Left ventricle myocardium superior (tissue), 1 donor: Measurements from ENCODE around the gene DPP8. TPM values are rescaled to one million over a fixed set of nuclear protein-coding genes. Genes with fewer than 3 reads are reported as not detected.

Experiments
- ATAC-seq: fragments of 200-7000 bp; cut with Tn5 transposase; one replicate; pipeline ENCODE4 v1.9.1; 2020; ENCODE audit warnings: mild to moderate bottlenecking, moderate library complexity
- DNase-seq: peaks from one replicate; pipeline ENCODE4 v3.0.0-alpha.2; 2020
- intact Hi-C: fragments of 100-400 bp; cut with micrococcal nuclease; formaldehyde crosslinking; loops from one replicate; pipeline ENCODE4 v1.11.0; 2022
- total RNA-seq: library from RNA; stranded (reverse); fragmentation: NEBNext Ultra II Directional; extraction: Animal tissue kit (Norgen Biotek cat#: 25700); gene quantifications from one replicate; pipeline ENCODE4 v1.2.1, GENCODE V29; 2021
- donor health status: DM: no; HTN: yes; CAD: no; lungs with severe emphysema.

DPP8 gene
- total RNA-seq, 1 donor from 2014 or later = 36.5 TPM

DNA sequence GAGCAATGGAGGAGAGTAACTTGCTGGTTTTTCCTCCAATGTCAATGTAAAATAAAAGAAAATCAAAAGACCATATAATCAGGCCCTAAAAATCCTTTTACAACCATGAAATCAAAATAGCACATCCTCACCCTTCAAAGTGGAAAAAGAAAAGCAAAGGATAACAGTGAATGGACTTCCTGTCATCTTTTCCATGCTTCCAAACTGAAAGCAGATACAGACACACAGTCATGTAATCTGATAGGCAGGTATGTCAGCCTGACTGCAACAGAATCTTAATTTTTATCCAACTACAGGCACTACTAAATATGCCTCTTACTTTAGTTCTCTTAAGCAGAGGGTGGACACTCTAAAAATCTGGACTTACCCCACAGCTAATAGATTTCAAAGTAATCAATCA lies 66.9 kb downstream of the DPP8 start:
- DNase-seq = no peak
- intact Hi-C loops = no loop called here
- no peak for ATAC-seq

- ATAC-seq = no peak
- DNase-seq = no peak
- intact Hi-C loops = no loop called here
Observed at GRCh38 chr15:65447145-65447544, 70.3 kb downstream of the DPP8 start.

- no peak for ATAC-seq
- intact Hi-C loops = no loop called here
- DNase-seq = no peak
Observed at GRCh38 chr15:65434201-65434600, 83.3 kb downstream of the DPP8 start.

- ATAC-seq = no peak
- intact Hi-C loops = no loop called here
Observed at GRCh38 chr15:65431731-65432130, 85.8 kb downstream of the DPP8 start.

DNA sequence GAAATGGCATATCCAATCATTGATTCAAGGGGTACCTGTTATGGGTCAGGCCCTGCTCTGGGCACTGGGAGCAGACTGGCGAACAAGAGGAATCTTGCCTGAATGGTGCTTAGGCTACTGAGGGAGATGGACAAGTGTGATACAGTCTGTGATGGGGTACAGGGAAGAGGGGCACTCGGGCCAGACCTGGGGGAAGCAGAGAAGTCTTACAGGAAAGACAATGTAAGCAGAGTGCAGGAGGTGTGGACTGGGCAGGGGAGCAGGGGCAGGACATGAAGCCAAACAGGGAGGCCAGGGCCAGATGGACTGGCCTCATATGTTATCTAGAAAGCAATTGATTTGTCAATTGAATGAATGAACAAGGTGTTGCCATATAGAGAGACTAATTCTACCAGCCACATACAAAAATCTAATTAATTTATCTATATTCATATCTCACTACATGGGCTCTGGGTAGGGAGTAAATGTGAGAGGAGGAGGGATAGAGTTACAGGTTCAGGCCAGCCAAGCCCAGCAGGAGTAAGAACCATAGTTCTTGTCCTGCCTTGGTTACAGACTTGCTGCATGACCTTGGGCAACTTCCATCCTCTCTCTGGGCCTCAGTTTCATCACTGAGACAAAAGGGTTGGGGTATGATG lies 91.2 kb downstream of the DPP8 start:
- DNase-seq (no peak), ATAC-seq (no peak)
- intact Hi-C loops = no loop called here

More at GRCh38 chr15:65431731-65432130, 85.8 kb downstream of the DPP8 start:
- DNase-seq = no peak

- intact Hi-C loops = no loop called here
- DNase-seq = no peak
Observed at GRCh38 chr15:65424683-65425082, 92.8 kb downstream of the DPP8 start.

DNA sequence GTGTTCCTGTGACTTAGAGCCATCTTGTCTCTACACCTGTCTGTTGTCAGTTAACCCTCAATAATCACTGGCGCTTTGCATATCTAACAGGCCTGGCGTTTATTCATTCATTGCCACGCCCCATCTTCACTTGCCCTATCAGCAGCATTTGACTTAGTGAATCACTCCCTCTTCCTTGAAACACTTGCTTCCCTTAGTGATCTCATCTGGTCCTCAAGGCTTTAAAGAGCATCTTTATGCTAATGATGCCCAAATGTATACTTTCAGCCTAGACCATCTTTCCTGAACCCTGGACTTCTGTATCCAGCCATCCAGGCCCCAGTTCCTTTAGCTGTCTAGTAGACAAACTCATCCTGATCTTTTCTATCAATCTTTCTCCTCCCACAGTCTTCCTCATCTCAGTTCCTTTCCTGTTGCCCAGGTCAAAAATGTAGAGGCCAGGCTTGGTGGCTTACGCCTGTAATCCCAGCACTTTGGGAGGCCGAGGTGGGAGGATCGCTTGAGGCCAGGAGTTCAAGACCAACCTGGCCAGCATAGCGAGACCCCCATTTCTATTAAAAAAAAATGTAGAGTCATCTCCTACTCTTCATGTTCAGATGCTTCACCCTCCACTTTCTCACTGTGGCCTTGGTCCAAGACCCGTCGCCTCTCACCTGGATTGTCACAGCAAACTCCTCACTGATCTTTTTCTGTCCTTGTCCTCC lies 93.4 kb downstream of the DPP8 start:
- no peak for ATAC-seq
- intact Hi-C loops = no loop called here
- DNase-seq = no peak

More at GRCh38 chr15:65424683-65425082, 92.8 kb downstream of the DPP8 start:
- no peak for ATAC-seq

- ATAC-seq (no peak), DNase-seq (no peak)
- intact Hi-C loops = no loop called here
Observed at GRCh38 chr15:65423150-65423975, 94.1 kb downstream of the DPP8 start.

DNA sequence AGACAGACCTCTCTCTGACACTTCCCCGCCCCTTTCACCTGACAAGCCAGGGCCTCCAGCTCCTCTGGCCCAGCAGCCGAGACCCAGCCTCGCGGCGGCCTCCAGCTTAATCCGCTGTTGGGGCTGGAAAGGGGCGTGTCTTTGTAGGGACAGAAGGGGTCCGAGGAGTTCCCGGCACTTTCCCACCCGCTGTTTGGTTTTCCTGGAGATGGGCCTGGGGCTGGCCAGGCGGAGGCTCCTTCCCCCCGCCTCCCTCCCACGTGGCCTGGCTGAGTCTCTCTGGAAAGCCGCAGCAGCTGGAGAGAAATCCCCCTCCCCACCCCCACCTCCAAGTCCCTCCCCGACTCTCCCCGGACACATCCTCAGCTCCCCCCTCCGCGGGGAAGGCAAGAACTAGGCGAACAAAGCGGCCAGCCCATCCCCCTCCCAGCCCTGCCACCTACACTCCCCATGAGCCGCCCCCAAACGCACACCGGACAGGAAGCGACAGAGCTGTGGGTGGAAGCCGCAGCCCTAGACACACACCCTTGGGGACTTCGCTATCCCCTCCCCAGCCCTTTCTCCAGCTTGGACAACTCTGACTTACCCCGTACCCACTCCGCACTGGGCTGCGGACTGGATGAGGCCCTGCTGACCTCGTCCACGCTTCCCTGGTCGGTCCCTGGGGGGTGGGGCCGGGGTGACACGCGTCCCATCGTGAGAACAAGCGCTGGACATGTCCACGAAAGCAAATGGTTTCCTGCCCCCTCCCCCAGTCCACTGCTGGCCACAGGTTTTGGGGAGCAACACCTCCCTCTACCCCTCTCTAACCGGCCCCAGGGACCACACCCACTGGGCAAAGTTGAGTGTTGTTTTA lies 95.9 kb downstream of the DPP8 start:
- DNase-seq (peak; percentile 77), ATAC-seq (peak; percentile 46)
- intact Hi-C loops = no loop called here

DNA sequence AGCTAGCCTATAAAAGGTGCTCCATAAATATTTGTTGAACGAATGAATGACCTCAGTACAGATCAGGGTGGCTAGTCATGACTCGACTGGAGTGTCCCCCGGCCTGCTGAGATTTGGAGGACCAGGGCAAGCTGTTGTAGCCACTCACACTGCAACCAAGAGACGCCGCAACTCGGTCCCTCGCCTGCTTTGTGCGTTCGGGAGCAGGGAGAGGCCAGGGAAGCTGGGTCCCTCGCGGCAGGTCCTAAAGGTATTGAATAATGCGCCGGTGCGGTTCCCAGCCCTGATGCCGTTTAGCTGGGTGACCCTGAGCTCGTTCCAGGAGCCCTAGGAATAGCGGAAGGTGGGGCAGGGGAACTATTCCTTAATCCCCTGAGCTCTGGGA lies 96.5 kb downstream of the DPP8 start:
- no peak for ATAC-seq
- no peak for DNase-seq
- intact Hi-C loops = no loop called here

GRCh38 chr15:65418596-65418995 lies 98.9 kb downstream of the DPP8 start:
- DNase-seq = no peak
- intact Hi-C loops = no loop called here
- ATAC-seq = no peak

GRCh38 chr15:65416845-65417416 lies 100.6 kb downstream of the DPP8 start:
- DNase-seq = peak; percentile 73
- intact Hi-C loops = no loop called here
- peak; percentile 78 for ATAC-seq

- intact Hi-C loops = no loop called here
- ATAC-seq = peak; percentile 73
- peak; percentile 71 for DNase-seq
Observed at GRCh38 chr15:65414841-65415621, 102.5 kb downstream of the DPP8 start.

DNA sequence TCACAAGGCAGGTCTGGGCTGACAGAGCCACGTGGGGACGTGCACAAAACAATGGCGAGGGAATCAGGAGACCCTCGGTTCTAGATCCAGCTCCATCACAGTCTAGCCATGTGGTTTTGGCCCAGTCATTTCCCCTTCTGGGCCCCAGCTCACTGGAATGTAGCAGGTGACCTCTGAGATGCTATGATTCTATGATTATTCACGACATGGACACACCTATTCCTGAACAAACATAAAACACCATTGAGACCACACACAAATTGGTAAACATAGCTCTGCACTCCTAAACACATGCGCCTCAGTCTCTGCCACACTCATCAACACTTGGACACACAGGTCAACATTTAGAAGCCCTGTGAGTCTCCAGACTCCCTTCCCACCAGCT lies 103.7 kb downstream of the DPP8 start:
- no peak for DNase-seq
- intact Hi-C loops = no loop called here
- no peak for ATAC-seq

DNA sequence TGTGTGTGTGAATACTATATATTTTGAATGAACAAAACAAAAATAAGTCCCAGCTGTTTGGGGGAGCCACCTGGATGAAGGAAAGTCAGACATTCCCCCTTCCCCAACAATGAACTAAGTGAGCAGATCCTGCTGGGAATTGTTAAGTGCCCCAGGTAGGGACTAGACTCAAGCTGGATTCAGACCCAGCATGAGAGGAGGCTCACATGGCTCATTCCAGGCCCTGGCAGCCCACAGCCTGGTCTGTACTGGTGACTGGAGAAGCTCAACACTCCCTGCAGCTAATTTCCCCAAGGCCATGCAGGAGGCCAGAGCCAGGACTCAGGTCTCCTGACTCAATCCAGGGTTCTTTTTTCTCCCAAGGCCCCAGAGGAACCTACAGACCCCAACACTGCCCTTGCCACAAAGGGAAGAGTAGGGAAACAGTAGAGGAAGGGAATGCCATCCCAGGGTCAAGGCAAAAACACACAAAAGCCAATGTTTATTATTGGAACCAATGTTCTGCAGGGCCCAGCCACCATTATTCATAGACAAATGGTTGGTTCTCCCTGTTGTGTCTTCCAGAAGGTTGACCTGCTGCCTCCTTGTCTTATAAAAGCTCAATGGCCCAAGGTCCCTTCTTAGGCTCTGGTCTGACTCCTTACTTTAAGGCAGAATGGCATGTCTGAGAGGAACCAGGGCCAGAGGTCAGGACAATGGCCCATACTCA lies 104.3 kb downstream of the DPP8 start:
- no peak for DNase-seq
- intact Hi-C loops = no loop called here
- no peak for ATAC-seq

- ATAC-seq (no peak), DNase-seq (no peak)
- intact Hi-C loops = no loop called here
Observed at GRCh38 chr15:65412556-65412955, 104.9 kb downstream of the DPP8 start.

GRCh38 chr15:65411465-65412071 lies 105.9 kb downstream of the DPP8 start:
- intact Hi-C loops = no loop called here
- DNase-seq = no peak
- no peak for ATAC-seq
